HG03066 (cell line): ENCODE data around the gene ITSN1.

Source experiments
- ATAC-seq: cut with Tn5 transposase; IDR thresholded peaks from one replicate; pipeline ENCODE4 v1.9.1; 2021; ENCODE audit warnings: low read depth; ENCODE audit not compliant: unreplicated experiment

Gene ITSN1

GRCh38 chr21:33828083-33828482, 185.8 kb downstream of the ITSN1 start:
- no peak for ATAC-seq

GRCh38 chr21:33828577-33828976, 186.3 kb downstream of the ITSN1 start:
- ATAC-seq = no peak

- no peak for ATAC-seq
Measured at GRCh38 chr21:33829844-33830243, 187.5 kb downstream of the ITSN1 start.

- no peak for ATAC-seq
Measured at GRCh38 chr21:33831962-33832659, 189.8 kb downstream of the ITSN1 start.

- ATAC-seq = no peak
Measured at GRCh38 chr21:33834801-33835500, 192.7 kb downstream of the ITSN1 start.

- ATAC-seq = no peak
Measured at GRCh38 chr21:33835920-33836319, 193.6 kb downstream of the ITSN1 start.

GRCh38 chr21:33836408-33836807, 194.1 kb downstream of the ITSN1 start:
- ATAC-seq = no peak

- no peak for ATAC-seq
Measured at GRCh38 chr21:33839167-33839716, 196.9 kb downstream of the ITSN1 start.

- no peak for ATAC-seq
Measured at GRCh38 chr21:33839806-33840205, 197.5 kb downstream of the ITSN1 start.

- no peak for ATAC-seq
Measured at GRCh38 chr21:33840771-33841170, 198.5 kb downstream of the ITSN1 start.

GRCh38 chr21:33841561-33841960, 199.3 kb downstream of the ITSN1 start:
- ATAC-seq = no peak

GRCh38 chr21:33843216-33843615, 200.9 kb downstream of the ITSN1 start:
- no peak for ATAC-seq

- no peak for ATAC-seq
Measured at GRCh38 chr21:33844104-33844889, 202.0 kb downstream of the ITSN1 start.

GRCh38 chr21:33844890-33845205, 202.5 kb downstream of the ITSN1 start:
- ATAC-seq = no peak

- ATAC-seq = no peak
Measured at GRCh38 chr21:33846141-33846540, 203.8 kb downstream of the ITSN1 start.

- no peak for ATAC-seq
Measured at GRCh38 chr21:33847588-33848248, 205.4 kb downstream of the ITSN1 start.

GRCh38 chr21:33848249-33848953, 206.1 kb downstream of the ITSN1 start:
- no peak for ATAC-seq

GRCh38 chr21:33849834-33850233, 207.5 kb downstream of the ITSN1 start:
- ATAC-seq = no peak

GRCh38 chr21:33850401-33850800, 208.1 kb downstream of the ITSN1 start:
- ATAC-seq = no peak

GRCh38 chr21:33850985-33851384, 208.7 kb downstream of the ITSN1 start:
- no peak for ATAC-seq
